Vagina (tissue), 2 donors: ENCODE results near the gene HIPK2.

Experiments
- POLR2A ChIP-seq, 2 donors: fragments of 450-650 bp; IDR thresholded peaks; one replicate each; pipeline ENCODE4 v1.6.1; 2017; ENCODE audit warnings: antibody characterized with exemption in 2 of 2, mild to moderate bottlenecking in 2 of 2, moderate library complexity in 2 of 2
- POLR2AphosphoS5 ChIP-seq, 2 donors: sonication (generic); formaldehyde crosslinking; IDR thresholded peaks; one replicate each; pipeline ENCODE4 v1.9.0; 2017; ENCODE audit warnings: antibody characterized with exemption in 2 of 2, mild to moderate bottlenecking in 2 of 2, low read depth in 1 of 2; ENCODE audit not compliant: insufficient read depth in 1 of 2
- TF ChIP-seq, protein P1 (sequence below), 3 experiments: fragments of 450-650 bp in 2 of 3; fragments of 200-600 bp in 1 of 3; sonication (generic) in 1 of 3; IDR thresholded peaks; one replicate each; pipeline ENCODE4 v1.5.1; 2017 to 2019; ENCODE audit warnings: antibody characterized with exemption in 3 of 3, mild to moderate bottlenecking in 2 of 3, moderate library complexity in 2 of 3

DNA sequence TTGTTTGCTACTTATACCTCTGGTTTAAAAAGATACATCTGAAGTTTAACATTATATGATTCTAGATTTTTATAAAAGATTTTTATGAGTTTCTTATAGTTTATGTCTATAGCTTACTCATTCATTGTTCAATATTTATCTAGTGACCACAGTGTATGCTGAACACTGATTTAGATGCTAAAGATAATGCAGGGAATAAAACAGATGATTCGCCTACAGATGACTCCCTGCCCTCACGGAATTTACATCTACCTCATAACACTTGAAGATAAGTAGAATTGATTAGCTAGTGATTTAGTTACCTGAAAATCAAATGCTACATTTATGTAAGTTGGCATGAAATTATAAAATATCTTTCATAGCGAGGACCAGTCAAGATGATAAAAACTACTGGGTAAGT, 105.8 kb downstream of the HIPK2 start:
- TF ChIP-seq, protein P1, sequence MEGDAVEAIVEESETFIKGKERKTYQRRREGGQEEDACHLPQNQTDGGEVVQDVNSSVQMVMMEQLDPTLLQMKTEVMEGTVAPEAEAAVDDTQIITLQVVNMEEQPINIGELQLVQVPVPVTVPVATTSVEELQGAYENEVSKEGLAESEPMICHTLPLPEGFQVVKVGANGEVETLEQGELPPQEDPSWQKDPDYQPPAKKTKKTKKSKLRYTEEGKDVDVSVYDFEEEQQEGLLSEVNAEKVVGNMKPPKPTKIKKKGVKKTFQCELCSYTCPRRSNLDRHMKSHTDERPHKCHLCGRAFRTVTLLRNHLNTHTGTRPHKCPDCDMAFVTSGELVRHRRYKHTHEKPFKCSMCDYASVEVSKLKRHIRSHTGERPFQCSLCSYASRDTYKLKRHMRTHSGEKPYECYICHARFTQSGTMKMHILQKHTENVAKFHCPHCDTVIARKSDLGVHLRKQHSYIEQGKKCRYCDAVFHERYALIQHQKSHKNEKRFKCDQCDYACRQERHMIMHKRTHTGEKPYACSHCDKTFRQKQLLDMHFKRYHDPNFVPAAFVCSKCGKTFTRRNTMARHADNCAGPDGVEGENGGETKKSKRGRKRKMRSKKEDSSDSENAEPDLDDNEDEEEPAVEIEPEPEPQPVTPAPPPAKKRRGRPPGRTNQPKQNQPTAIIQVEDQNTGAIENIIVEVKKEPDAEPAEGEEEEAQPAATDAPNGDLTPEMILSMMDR (IDR thresholded peaks at IDR 0.05), result no peak
- TF ChIP-seq POLR2A (IDR thresholded peaks at IDR 0.05) (no peak), POLR2AphosphoS5 (IDR thresholded peaks at IDR 0.05; ENCODE audit: insufficient read depth in 1 of 2, low read depth in 1 of 2) (no peak)
